Measurements from ENCODE around the gene PAK4.

Gene PAK4

DNA sequence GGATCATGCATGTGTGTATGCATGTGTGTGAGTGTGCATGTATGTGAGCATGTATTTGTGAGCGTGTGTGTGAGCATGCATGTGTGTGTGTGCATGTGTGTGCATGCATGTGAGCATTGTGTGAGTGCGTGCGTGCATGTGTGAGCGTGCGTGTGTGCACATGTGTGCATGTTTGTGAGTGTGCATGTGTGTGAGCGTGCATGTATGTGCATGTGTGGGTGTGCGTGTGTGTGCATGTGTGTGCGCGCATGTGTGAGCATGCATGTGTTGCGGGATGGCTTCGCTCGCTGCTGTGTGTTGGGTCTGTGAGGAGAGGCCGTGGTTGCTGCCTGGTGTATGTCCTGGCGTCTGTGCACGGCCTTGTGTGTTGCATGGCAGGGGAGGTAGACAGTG is 32.4 kb downstream of the PAK4 start:
- no peak overlapping the region for H3K27ac Mint-ChIP-seq
- H3K9me3 Mint-ChIP-seq, result no peaks in the 10 kb centered on the region
- H3K27me3 Mint-ChIP-seq, result no peaks in the 10 kb centered on the region
- peaks cover 11% of the 10 kb centered on the region for H3K4me1 Mint-ChIP-seq (ENCODE audit: low read depth)
- H3K4me3 Mint-ChIP-seq, result no peak overlapping the region
- H3K36me3 Mint-ChIP-seq (ENCODE audit: low read depth), result no peaks in the 10 kb centered on the region

DNA sequence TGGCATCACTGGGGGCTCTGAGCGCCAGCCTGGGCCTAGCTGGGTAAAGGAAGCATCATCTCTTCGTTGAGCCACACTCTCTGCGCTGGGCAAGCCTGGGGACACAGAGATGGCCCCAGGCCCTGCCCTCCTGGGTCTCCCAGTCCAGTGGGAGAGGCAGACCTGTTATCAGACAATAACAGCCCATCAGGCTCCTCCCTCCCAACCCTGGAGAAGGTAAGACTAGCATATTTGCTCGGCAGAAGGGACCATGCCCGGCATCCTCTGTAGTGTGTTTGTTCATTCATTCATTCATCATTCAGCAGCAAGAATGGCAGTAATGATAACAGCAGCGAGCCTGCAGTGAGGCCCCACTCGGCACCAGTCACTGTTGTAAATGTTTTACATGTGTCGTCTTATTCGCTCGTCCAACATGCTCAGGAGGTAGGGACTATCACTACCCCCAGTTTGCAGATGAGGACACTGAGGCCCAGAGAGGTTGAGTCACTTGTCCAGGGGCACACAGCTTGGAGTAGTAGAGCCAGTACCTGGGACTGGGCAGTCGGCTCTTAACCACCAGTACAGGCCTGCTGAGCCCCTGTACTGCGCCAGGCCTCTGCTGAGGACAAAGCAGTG is 33.2 kb downstream of the PAK4 start:
- no peak overlapping the region for H3K4me3 Mint-ChIP-seq
- H3K27me3 Mint-ChIP-seq, result no peaks in the 10 kb centered on the region
- no peaks in the 10 kb centered on the region for H3K9me3 Mint-ChIP-seq
- peaks cover 15% of the 10 kb centered on the region for H3K4me1 Mint-ChIP-seq (ENCODE audit: low read depth)
- no peak overlapping the region for H3K27ac Mint-ChIP-seq
- no peaks in the 10 kb centered on the region for H3K36me3 Mint-ChIP-seq (ENCODE audit: low read depth)

DNA sequence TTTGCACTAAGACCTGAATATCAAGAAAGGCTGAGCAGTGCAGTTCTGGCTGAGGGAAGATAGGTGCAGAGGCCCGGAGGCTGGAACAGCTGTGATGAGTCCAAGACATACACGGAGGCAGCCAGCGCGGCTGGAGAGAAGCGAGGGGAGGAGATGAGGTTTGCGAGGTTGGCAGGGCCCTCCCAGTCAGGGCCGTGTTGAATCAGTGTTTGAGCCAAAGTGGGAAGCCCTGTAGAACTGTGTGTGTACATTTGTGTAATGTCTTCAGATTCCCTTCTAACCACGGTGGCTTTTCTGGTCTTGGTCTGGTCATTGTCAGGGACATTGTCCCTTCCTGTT is 34.9 kb downstream of the PAK4 start:
- H3K9me3 Mint-ChIP-seq, result no peaks in the 10 kb centered on the region
- no peaks in the 10 kb centered on the region for H3K27me3 Mint-ChIP-seq
- H3K4me3 Mint-ChIP-seq, result no peak overlapping the region
- H3K4me1 Mint-ChIP-seq (ENCODE audit: low read depth), result peaks cover 15% of the 10 kb centered on the region
- no peaks in the 10 kb centered on the region for H3K36me3 Mint-ChIP-seq (ENCODE audit: low read depth)
- H3K27ac Mint-ChIP-seq, result no peak overlapping the region

DNA sequence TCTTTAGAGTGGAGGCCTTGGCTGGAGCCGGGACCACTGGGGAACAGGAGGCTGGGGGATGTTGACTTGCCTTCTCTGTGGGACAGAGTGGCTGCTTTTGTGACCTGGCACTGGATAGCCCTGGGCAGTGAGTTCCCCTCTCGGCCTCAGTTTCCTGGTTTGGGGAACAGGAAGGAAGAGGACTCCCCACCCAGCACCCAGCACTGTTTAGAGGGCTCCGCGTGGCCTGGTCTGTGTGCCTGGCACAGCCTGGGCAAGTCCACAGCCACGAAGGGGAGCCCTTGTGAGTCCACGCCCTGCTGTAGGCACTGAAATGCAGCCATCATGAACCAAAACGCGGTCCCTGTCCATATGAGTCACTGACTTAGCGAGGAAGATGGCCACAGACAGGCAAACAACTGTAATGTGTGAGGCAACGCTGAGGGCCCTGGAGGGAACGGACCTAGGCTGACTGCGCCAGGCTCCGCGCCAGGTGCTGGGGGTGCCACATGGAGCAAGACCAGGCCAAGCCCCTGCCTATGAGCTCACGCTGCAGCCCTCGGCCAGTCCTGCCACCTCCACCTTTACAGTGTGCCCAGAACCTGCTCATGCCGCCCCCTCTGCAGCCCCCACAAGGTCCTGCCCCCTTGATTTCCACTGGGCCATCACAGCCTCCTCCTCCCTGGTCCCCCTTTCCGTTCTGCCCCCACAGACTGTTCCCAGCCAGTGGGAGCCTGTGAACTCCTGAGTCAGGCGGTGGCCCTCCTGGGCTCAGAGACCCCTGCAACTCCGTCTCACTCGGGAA is 35.5 kb downstream of the PAK4 start:
- Mint-ChIP-seq H3K9me3 (no peaks in the 10 kb centered on the region), H3K27me3 (no peaks in the 10 kb centered on the region), H3K36me3 (ENCODE audit: low read depth) (no peaks in the 10 kb centered on the region), H3K4me3 (no peak overlapping the region), H3K27ac (no peak overlapping the region), H3K4me1 (ENCODE audit: low read depth) (peaks cover 15% of the 10 kb centered on the region)

DNA sequence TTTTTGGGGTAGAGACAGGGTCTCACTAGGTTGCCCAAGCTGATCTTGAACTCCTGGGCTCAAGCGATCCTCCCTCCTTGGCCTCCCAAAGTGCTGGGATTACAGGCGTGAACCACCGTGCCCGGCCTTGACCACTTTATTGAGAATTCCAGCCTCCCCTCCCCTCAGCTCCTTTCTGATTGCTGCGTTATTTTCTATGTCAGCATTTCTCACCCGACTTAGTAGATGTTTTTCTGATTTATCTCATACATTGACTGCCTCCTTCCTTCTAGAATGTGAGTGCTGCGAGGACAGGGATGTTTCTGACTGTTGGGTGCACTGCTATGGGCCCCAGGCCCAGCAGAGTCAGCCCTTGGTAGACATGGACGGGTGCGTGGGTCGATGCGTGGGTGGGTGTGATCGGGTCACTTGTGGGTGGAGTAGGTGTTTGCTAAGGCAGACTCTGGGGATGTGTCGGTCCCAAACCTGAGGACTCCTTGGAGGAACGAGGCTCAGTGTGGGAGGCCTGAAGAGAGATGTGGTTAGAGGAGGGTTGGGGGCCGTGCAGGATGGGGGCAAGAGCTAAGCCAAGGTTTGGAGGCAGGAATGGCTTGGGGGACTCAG is 37.0 kb downstream of the PAK4 start:
- H3K27me3 Mint-ChIP-seq, result no peaks in the 10 kb centered on the region
- H3K9me3 Mint-ChIP-seq, result no peaks in the 10 kb centered on the region
- H3K4me3 Mint-ChIP-seq, result no peak overlapping the region
- H3K4me1 Mint-ChIP-seq (ENCODE audit: low read depth), result peaks cover 11% of the 10 kb centered on the region
- H3K36me3 Mint-ChIP-seq (ENCODE audit: low read depth), result no peaks in the 10 kb centered on the region
- H3K27ac Mint-ChIP-seq, result no peak overlapping the region

GRCh38 chr19:39163621-39164020 is 38.0 kb downstream of the PAK4 start:
- H3K36me3 Mint-ChIP-seq (ENCODE audit: low read depth), result no peaks in the 10 kb centered on the region
- H3K27me3 Mint-ChIP-seq, result no peaks in the 10 kb centered on the region
- no peak overlapping the region for H3K27ac Mint-ChIP-seq
- no peaks in the 10 kb centered on the region for H3K9me3 Mint-ChIP-seq
- H3K4me3 Mint-ChIP-seq, result no peak overlapping the region
- peaks cover 11% of the 10 kb centered on the region for H3K4me1 Mint-ChIP-seq (ENCODE audit: low read depth)

- Mint-ChIP-seq H3K4me1 (ENCODE audit: low read depth) (peaks cover 11% of the 10 kb centered on the region), H3K36me3 (ENCODE audit: low read depth) (no peaks in the 10 kb centered on the region), H3K4me3 (no peak overlapping the region), H3K27ac (no peak overlapping the region), H3K9me3 (no peaks in the 10 kb centered on the region), H3K27me3 (no peaks in the 10 kb centered on the region)
Measured at GRCh38 chr19:39164289-39164688, 38.7 kb downstream of the PAK4 start.

GRCh38 chr19:39165857-39166256 is 40.3 kb downstream of the PAK4 start:
- H3K36me3 Mint-ChIP-seq (ENCODE audit: low read depth), result no peaks in the 10 kb centered on the region
- H3K27ac Mint-ChIP-seq, result no peak overlapping the region
- H3K4me1 Mint-ChIP-seq (ENCODE audit: low read depth), result peaks cover 11% of the 10 kb centered on the region
- H3K4me3 Mint-ChIP-seq, result no peak overlapping the region
- H3K9me3 Mint-ChIP-seq, result no peaks in the 10 kb centered on the region
- no peaks in the 10 kb centered on the region for H3K27me3 Mint-ChIP-seq

DNA sequence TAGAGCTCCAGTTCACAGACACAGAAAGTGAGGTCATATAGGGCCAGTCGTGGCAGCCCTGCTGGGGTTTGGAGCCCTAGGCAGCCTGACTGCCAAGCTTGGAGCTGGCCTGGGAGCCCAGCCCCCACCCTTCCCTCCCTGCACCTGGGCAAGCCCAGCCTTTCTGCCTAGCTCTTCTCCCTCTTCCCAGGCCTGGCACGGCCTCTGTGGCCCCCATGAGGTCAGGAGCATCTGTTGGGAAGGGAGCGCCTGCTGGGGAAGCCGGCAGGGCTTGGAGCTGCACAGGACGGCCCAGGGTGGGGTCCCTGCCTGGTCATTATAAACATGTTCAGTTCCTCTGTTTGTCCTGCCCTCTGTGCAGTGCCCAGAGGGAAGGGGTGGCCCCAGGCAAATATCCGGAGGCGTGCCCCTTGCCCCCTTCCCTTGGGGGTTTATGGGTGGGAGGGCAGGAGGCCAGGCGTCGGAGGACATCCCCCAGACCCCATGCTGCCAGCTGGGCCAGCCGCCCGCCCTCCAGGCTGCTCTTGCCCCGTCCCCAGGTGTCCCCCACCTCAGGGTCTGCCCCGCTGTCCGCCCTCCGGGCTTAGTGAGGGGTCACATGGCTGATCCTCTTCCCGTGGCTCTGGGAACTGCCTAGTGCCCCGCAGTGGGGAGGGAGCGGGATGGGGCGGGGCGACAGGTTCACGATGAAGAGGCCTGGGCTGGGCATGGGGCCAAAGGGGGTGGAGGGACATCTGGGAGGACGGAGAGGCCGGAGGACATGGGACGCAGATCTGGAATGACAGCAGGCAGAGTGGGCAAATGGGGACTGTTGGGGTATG is 41.2 kb downstream of the PAK4 start:
- H3K27ac Mint-ChIP-seq, result no peak overlapping the region
- H3K36me3 Mint-ChIP-seq (ENCODE audit: low read depth), result no peaks in the 10 kb centered on the region
- H3K9me3 Mint-ChIP-seq, result no peaks in the 10 kb centered on the region
- H3K4me1 Mint-ChIP-seq (ENCODE audit: low read depth), result peaks cover 11% of the 10 kb centered on the region
- no peaks in the 10 kb centered on the region for H3K27me3 Mint-ChIP-seq
- no peak overlapping the region for H3K4me3 Mint-ChIP-seq

DNA sequence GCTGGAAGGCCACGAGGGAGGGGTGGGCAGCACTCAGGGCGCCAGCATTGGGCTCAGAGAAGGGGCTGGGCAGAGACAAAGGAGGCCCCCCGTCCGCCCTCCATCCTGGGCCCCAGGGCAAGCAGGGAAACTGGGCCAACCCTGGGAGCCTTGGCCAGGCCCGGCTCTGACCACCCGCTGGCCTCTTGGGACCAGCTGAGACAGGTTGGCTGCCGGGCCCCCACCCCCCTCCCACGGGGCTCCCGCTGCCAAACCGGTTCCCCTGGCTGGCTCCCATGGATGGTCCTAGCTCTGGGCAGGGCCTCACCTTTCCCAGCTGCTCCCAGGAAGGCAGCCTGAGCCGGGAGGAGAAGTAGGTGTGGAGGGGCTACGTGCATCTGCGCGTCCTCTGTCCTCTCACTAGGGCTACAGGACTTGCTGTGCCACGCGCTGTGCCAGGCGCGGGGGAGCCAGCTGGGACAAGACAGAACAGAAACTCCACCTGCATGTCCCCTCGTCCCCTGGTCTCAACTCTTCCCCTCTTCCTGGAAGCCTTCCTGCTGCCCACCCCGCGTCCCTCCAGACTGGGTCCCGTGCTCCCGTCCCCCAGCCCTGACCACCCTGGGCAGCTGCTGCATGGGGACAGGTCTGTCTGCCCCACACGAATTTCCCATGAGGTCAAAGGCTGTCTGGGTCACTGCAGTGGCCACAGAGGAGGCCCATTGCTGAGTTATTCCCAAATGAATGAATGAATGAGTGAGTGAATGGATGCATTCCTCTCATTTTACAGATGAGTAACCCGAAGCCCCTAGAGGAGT is 42.1 kb downstream of the PAK4 start:
- Mint-ChIP-seq H3K4me1 (ENCODE audit: low read depth) (peaks cover 7% of the 10 kb centered on the region), H3K4me3 (no peak overlapping the region), H3K27ac (no peak overlapping the region), H3K9me3 (no peaks in the 10 kb centered on the region), H3K27me3 (no peaks in the 10 kb centered on the region), H3K36me3 (ENCODE audit: low read depth) (no peaks in the 10 kb centered on the region)

DNA sequence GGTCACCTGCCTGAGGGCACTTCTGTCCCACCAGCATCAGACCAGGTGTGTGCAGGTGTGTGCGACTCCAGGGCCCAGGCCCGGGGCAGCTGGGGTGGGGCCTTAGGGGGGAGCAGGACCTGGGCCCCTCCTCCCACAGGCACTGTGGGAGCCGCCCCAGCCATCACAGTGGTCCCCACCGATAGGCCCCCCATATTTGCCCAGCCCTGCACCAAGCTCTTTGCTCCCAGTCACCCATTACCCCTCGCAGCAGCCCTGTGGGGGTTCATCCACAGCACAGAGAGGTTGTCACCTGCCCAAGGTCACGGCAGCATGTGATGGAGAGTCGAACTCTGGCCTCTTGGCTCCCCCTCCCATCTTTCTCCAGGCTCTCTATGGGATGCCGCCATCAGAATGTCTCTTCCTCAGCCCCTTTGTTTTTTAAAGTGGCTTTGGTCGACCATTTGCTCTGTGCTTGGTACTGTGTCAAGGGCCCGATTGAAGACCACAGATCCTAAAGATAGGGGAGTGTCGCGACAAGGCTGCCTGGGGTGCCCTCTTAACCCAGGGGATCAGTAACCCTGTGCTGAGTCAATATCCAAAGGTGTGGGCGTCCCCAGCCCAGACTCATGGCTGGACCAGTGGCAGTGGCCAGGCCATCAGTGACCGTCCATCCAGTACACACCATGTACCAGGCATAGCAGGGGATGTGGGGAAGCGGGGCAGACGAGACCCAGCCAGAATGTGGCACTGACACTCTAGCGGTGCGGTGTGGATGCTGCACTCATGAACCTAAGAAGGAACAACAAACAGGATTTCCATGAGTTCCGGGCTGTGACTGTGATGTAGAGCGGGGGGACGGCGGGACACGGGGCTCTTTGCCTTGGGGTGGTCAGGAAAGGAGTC is 42.9 kb downstream of the PAK4 start:
- peaks cover under 1% of the 10 kb centered on the region for H3K4me1 Mint-ChIP-seq (ENCODE audit: low read depth)
- H3K9me3 Mint-ChIP-seq, result no peaks in the 10 kb centered on the region
- H3K36me3 Mint-ChIP-seq (ENCODE audit: low read depth), result no peaks in the 10 kb centered on the region
- H3K27me3 Mint-ChIP-seq, result no peaks in the 10 kb centered on the region
- H3K27ac Mint-ChIP-seq, result no peak overlapping the region
- no peak overlapping the region for H3K4me3 Mint-ChIP-seq

GRCh38 chr19:39169143-39169810 is 43.7 kb downstream of the PAK4 start:
- no peaks in the 10 kb centered on the region for H3K9me3 Mint-ChIP-seq
- no peaks in the 10 kb centered on the region for H3K4me1 Mint-ChIP-seq (ENCODE audit: low read depth)
- no peaks in the 10 kb centered on the region for H3K27me3 Mint-ChIP-seq
- no peak overlapping the region for H3K27ac Mint-ChIP-seq
- no peaks in the 10 kb centered on the region for H3K36me3 Mint-ChIP-seq (ENCODE audit: low read depth)
- no peak overlapping the region for H3K4me3 Mint-ChIP-seq

DNA sequence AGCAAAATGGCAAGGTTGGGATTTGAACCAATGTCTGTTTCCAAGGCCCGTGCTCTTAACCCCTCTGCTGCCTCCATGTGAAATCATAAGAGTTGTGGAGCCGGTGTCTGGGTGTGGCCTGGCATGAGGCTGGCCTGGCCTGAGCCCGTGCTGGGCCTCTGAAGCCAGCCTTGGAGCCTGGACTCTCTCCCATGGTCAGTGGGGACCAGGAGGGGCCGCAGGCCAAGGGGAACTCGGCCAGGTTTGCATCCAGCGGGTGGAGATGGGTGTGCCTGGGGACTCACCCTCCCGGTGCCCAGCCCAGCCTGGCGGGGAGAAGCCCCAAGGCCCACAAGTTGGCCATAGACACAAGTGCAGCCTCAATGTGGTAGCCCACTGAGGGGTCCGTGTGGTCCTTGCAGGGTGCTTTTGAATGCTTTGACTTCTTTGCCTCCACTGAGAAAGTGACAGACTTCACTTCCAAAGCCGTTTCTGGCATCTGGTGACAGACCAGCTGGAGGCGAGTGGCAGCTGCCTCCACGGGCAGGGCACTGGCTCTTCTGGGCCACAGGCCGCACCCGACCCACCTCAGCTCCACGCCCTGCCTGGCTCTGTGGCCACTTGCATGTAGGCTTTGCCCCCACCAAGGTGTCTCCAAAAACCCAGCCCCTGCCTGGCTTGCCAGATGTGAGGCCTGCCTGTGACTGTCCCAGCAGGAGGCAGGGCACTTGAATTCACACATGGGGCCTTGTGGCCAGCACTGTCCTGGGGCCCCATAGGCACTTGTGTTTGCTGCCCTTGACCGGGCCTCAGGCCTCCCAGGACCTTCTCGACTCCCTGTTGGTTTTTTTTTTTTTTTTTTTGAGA is 45.0 kb downstream of the PAK4 start:
- H3K27ac Mint-ChIP-seq, result no peak overlapping the region
- H3K9me3 Mint-ChIP-seq, result no peaks in the 10 kb centered on the region
- H3K4me1 Mint-ChIP-seq (ENCODE audit: low read depth), result no peaks in the 10 kb centered on the region
- no peaks in the 10 kb centered on the region for H3K27me3 Mint-ChIP-seq
- H3K4me3 Mint-ChIP-seq, result no peak overlapping the region
- H3K36me3 Mint-ChIP-seq (ENCODE audit: low read depth), result no peaks in the 10 kb centered on the region
